NCI-H146 (cell line): ENCODE measurements around the gene RNASE4.
A peak's percentile ranks its signal among the peaks of the same experiment; 100 is the strongest.

Experiments
- DNase-seq: peaks from one replicate; lab custom pipeline; 2025; lab: John Stamatoyannopoulos, UW

The RNASE4 gene

DNA sequence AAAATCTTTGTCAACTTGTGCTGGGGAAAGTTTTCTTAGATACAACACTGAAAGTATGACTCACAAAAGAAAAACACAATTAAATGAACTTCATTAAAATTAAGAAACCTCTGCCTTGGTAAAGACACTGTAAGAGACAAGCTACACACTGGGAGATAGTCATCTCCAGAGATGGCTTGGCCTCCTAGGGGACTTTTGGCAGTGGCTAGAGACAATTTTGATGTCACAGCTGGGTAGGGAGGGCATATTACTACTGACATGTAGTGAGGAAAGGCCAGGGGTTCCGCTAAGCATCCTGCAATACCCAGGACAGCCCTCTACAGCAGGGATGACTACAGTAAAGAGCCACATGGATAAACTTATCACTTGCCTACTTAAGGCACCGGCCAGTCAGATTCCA, 8.7 kb upstream of the RNASE4 start:
- no peak for DNase-seq

DNA sequence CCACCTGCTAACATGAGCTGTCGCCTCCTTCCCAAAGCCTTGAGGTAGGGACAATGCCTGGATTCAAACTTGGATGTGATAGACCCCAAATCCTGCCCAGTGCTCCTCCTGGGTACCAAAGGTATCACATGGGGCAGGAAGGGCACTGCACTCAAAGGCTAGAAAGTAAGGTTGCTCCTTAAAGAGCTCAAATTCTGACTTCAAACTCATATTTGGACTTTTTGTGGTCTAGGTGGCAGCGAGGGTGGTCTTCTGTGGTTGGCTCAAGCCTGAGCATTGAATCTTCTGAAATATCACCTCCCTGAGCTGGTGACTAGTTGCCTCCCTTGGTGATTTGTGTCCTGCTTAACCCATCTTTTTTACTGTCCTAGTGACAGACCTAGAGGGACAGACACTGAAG, 8.3 kb upstream of the RNASE4 start:
- DNase-seq, result no peak

DNA sequence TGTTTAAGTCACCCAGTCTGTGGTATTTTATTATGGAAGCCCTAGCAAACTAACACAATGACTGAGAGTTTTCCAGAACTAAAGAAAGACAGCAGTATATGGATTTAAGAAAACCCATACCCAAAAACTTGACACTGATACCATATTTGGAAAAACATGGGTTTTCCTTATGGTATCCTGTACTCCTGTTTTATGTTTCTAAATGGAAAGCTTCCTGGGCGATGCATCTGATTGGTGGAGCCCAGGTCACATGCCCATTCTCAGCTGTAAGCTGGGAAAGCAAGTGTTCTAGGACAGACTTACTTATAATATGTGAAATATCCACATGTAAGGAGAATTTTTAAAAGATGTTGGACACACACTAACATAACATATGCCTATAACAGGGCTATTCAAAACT, 4.5 kb upstream of the RNASE4 start:
- DNase-seq, result no peak

DNA sequence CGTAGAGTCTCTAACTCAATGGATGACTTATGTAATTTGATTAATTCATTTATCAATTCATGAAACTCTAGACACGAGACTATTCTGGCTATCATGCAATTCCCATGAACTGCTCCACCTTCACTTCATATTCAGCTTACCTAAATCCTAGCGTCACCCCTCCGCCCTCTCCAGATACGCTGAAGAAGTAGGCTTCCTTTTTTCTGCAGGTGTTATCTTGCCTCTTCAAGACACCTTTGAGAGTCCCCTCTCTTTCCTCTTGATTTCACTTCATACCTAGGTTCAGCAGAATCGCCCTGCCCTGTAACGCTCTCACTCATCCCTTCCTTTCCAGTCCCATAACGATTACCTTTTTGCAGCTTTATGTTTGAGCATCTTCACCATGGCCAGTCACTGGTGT, 4.0 kb upstream of the RNASE4 start:
- no peak for DNase-seq

DNA sequence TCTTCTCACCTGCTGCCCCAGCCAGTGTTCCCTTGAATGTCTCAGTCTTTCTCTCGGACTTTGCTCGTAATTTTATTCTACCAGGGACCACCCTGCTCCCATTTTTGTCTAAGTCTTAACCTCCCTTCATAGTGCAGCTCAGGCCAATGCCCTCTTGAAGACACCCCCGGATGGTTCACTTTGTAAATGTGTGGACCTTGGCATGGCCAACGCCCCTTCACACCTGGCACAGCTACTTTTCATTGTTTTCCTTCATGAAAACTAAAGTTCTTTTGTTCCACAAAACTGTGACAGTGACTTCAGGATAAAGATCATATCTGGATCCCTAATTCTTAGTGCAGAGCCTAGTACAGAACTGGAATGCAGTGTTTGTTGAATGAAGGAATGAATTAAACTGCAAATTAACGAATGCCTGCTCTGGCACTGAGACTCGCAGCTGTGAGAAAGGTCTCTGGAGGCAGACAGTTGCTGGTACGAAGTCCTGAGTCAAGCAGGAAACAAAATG, 3.5 kb upstream of the RNASE4 start:
- DNase-seq, result no peak

GRCh38 chr14:20681348-20682126, 2.8 kb upstream of the RNASE4 start:
- DNase-seq, result peak; percentile 61

DNA sequence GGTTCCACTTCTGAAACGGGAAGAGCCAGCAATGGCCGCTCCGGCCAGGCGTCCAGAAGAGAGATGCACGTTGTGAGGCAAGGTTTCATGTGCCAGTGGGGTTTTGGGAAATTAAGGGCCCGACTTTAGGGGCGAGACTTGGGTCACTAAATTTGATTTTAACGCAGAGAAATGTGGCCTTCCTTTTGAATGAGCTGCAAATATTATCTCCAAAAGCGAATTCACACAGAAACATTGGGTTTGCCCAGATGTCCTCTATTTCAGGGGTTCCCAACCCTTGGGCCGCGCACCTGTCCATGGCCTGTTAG, 2.3 kb upstream of the RNASE4 start:
- no peak for DNase-seq

DNA sequence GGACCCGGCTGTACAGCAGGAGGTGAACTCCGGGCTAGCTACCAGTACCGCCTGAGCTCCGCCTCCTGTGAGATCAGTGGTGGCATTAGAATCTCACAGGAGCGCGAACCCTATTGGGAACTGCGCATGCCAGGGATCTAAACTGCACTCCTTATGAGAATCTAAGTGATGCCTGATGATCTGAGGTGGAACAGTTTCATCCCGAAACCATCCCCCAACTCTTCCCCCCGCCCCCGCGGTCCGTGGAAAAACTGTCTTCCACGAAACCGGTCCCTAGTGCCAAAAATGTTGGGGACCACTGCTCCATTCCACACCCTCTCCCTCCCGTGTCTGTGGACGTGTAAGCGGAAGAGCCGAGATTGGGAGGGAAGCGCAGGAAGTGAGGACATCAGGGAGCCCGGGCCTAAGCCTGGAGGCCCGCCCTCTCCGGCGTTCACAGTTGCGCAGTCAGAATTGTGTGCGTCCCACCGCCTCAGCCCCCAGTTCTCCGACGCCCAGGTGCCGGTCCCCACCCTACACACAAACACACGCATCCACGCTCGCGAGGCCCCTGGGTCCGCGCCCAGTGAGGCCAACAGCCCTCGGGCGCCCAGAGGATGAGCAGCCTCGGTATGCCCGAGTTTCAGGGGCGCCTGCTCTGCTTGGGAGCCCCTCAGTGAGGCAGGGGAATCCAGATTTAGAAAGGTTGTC, 1.8 kb upstream of the RNASE4 start:
- peak; percentile 82 for DNase-seq

GRCh38 chr14:20683125-20683890, 1.1 kb upstream of the RNASE4 start:
- DNase-seq, result peak; percentile 82

GRCh38 chr14:20684662-20685456, 499 bp downstream of the RNASE4 start:
- DNase-seq, result no peak

- no peak for DNase-seq
Measured at GRCh38 chr14:20686386-20687143, 2.2 kb downstream of the RNASE4 start.

- DNase-seq, result no peak
Measured at GRCh38 chr14:20687362-20688166, 3.2 kb downstream of the RNASE4 start.

- DNase-seq, result no peak
Measured at GRCh38 chr14:20688167-20688839, 3.9 kb downstream of the RNASE4 start, which contains the start of gene ANG. Gene ANG, plus strand, starts transcription at chr14:20688764. Its CDS starts 4,801 bp downstream, at chr14:20693565.

GRCh38 chr14:20690848-20691640, 6.7 kb downstream of the RNASE4 start:
- DNase-seq, result peak; percentile 47

- no peak for DNase-seq
Measured at GRCh38 chr14:20692116-20692751, 7.9 kb downstream of the RNASE4 start.

DNA sequence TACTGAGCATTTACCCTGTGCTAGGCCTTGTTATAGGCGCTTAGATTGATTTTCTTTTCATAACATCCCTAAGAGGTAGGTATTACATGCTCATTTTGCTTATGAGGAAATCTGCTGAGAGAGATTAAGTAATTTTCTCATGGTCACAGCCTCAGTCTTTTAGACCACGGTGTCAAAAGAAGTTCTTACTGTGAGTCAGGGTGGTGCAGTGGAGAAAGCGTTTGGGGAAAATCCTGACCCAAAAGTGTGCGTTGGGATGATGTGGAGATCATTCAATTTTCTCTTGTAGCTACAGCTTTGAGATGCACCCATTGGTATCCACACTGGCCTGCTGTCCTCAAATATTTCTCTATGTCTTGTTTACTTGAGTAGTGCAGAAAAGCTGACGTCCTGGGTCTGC, 12.4 kb downstream of the RNASE4 start:
- DNase-seq, result no peak

DNA sequence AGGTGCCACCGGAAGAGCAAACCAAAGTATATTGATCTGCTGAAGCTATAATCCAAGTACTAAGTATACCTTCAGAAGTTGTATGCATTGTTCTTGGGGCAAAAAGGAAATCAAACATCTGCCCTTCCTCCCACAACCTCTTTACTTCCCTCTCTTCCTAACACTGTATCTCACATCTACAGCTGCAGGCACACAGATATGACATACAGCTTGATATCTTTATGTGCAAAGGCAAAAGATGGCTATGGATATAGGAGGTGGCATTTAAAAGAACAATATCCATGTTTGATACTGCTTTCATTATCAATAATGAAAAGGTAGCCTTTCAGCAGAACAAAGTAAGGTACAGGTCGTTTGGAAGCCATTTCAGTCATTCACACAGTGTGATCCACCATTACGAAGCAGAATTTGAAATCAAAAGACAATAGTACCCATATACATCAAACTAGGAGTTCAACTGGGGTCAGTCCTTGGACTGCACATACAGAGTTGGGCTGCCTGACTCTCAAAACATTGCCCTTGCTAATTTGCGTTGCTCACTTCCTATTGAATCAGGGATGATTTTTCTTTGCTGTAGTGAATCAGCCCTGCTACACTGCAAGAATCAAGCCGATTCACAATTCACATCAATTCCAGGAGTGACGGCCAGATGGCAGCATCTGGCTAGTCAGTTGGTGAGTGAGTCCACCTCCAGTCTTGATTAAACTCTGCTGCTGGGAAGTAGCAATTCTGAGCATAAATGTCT, 13.1 kb downstream of the RNASE4 start:
- peak; percentile 6 for DNase-seq

- DNase-seq, result no peak
Measured at GRCh38 chr14:20698018-20698329, 13.6 kb downstream of the RNASE4 start.
